HepG2 (cell line): ENCODE measurements around the gene IBTK. TPM values are rescaled to one million over a fixed set of nuclear protein-coding genes. Genes with fewer than 3 reads are reported as not detected.

Source experiments
- ATAC-seq: fragments of 200-7000 bp; cut with Tn5 transposase; 3 replicates; pipeline ENCODE4 v1.9.1; 2020; ENCODE audit warnings: mild to moderate bottlenecking, moderate library complexity
- BruUV-seq: library from RNA; stranded (reverse); fragments of 400-500 nt; replicated peaks from 2 replicates; lab custom pipeline; 2021; lab: Mats Ljungman, UMichigan
- CTCF ChIA-PET: fragments of 300-600 bp; formaldehyde crosslinking; extraction: SDS; loops from one replicate; lab custom pipeline; 2021; ENCODE audit warnings: low total read pairs, inconsistent platforms, low intra/inter-chr PET ratio; lab: Yijun Ruan, JAX
- POLR2A ChIA-PET: fragments of 350-600 bp; sonication (Branson Sonifier 250); formaldehyde crosslinking; loops from one replicate; lab custom pipeline; 2020; ENCODE audit warnings: antibody characterized with exemption, inconsistent platforms; lab: Yijun Ruan, JAX
- DNase-seq: peaks from one replicate; pipeline ENCODE4 v3.0.0-alpha.2; 2015; ENCODE audit warnings: low spot score
- FAIRE-seq: peaks from 3 replicates; lab custom pipeline; 2011; peaks lifted over from hg19 to GRCh38; lab: Jason Lieb, UNC
- H2AFZ ChIP-seq: one replicate; pipeline ENCODE4 v1.6.1; 2011; ENCODE audit warnings: low read length, inconsistent platforms
- H3K27ac ChIP-seq: fragments of 300-600 bp; 3 replicates; pipeline ENCODE4 v1.8.0; 2011; ENCODE audit warnings: mixed run types, mild to moderate bottlenecking, mixed read lengths, low read length, inconsistent platforms; ENCODE audit not compliant: insufficient read depth; ENCODE audit errors: extremely low read length
- H3K27me3 ChIP-seq, 2 experiments: fragments of 200-600 bp in 1 of 2; 2 replicates in 1 of 2; 3 replicates in 1 of 2; pipeline versions ENCODE4 v1.6.0 to v1.8.0; 2011; ENCODE audit warnings: low read length in 2 of 2, mild to moderate bottlenecking in 2 of 2, moderate library complexity in 2 of 2, inconsistent platforms in 1 of 2; ENCODE audit not compliant: insufficient read depth in 2 of 2, control insufficient read depth in 1 of 2
- H3K36me3 ChIP-seq, 2 experiments: fragments of 200-600 bp in 1 of 2; replicated peaks in 1 of 2; 2 replicates in 1 of 2; 3 replicates in 1 of 2; pipeline versions ENCODE4 v1.5.1 to v1.8.0; 2011; ENCODE audit warnings: low read length in 2 of 2, inconsistent platforms in 1 of 2; ENCODE audit not compliant: insufficient read depth in 2 of 2, control insufficient read depth in 1 of 2
- H3K4me1 ChIP-seq: 2 replicates; pipeline ENCODE4 v1.5.1; 2012; ENCODE audit warnings: low read length, inconsistent platforms; ENCODE audit not compliant: insufficient read depth
- H3K4me2 ChIP-seq: 2 replicates; pipeline ENCODE4 v1.6.0; 2011; ENCODE audit warnings: low read depth, low read length, inconsistent platforms
- H3K4me3 ChIP-seq, 3 experiments: fragments of 200-600 bp in 1 of 3; sonication (generic), shearing (Covaris generic) in 1 of 3; replicated peaks in 1 of 3; 2 replicates each; pipeline ENCODE4 v1.5.1; 2011 to 2016; ENCODE audit warnings: low read length in 3 of 3, inconsistent platforms in 2 of 3, low read depth in 2 of 3, mild to moderate bottlenecking in 2 of 3, control low read depth in 1 of 3, mixed read lengths in 1 of 3; ENCODE audit not compliant: insufficient read depth in 1 of 3
- H3K79me2 ChIP-seq: one replicate; pipeline ENCODE4 v1.6.1; 2011; ENCODE audit warnings: low read length, inconsistent platforms; ENCODE audit not compliant: insufficient read depth
- H3K9ac ChIP-seq: 2 replicates; pipeline ENCODE4 v1.6.0; 2011; ENCODE audit warnings: mild to moderate bottlenecking, low read depth, low read length, inconsistent platforms; ENCODE audit not compliant: insufficient read depth
- H3K9me3 ChIP-seq: 2 replicates; pipeline ENCODE4 v1.5.1; 2012; ENCODE audit warnings: mild to moderate bottlenecking, low read length
- H4K20me1 ChIP-seq: 2 replicates; pipeline ENCODE4 v1.6.0; 2011; ENCODE audit warnings: inconsistent platforms, mild to moderate bottlenecking, low read length, moderate library complexity; ENCODE audit not compliant: insufficient read depth
- ELF1 ChIP-seq: sonication (generic); formaldehyde crosslinking; IDR thresholded peaks from 2 replicates; pipeline ENCODE4 v1.4.0; 2020; ENCODE audit warnings: missing genetic modification reagents
- MAFF ChIP-seq: IDR thresholded peaks from 2 replicates; pipeline ENCODE4 v1.6.1; 2011; ENCODE audit warnings: low read depth, low read length, improper control_type of control experiment
- MAFK ChIP-seq, 2 experiments: IDR thresholded peaks in 1 of 2; conservative IDR thresholded peaks in 1 of 2; 2 replicates each; pipeline ENCODE4 v1.6.1; 2011; ENCODE audit warnings: improper control_type of control experiment in 2 of 2, low read length in 2 of 2
- TBP ChIP-seq: sonication (generic); formaldehyde crosslinking; IDR thresholded peaks from 2 replicates; pipeline ENCODE4 v1.5.0; 2020; ENCODE audit warnings: missing genetic modification reagents
- ZMAT3 ChIP-seq: sonication (generic); formaldehyde crosslinking; conservative IDR thresholded peaks from 2 replicates; pipeline ENCODE4 v1.7.0; 2021; ENCODE audit warnings: missing genetic modification reagents
- ZNF329 ChIP-seq: sonication (generic); formaldehyde crosslinking; IDR thresholded peaks from 2 replicates; pipeline ENCODE4 v1.9.0; 2021; ENCODE audit warnings: low read depth, mild to moderate bottlenecking, missing genetic modification reagents
- ZNF777 ChIP-seq: sonication (generic); formaldehyde crosslinking; IDR thresholded peaks from 2 replicates; pipeline ENCODE4 v1.4.0; 2020; ENCODE audit warnings: missing genetic modification reagents
- ZNF83 ChIP-seq: sonication (generic); formaldehyde crosslinking; IDR thresholded peaks from 2 replicates; pipeline ENCODE4 v1.4.0; 2020; ENCODE audit warnings: missing genetic modification reagents, mild to moderate bottlenecking, borderline replicate concordance
- ZNF879 ChIP-seq: sonication (generic); formaldehyde crosslinking; IDR thresholded peaks from 2 replicates; pipeline ENCODE4 v1.8.1; 2023; ENCODE audit warnings: missing genetic modification reagents
- WGBS: methylation state at CpG from one replicate; pipeline ENCODE4 v1.1.6; 2017; ENCODE audit warnings: low lambda C conversion rate; 5-methylcytosine and 5-hydroxymethylcytosine counted together
- in situ Hi-C: cut with HindIII; loops from 2 replicates; pipeline ENCODE4 v1.10.0; 2017; ENCODE audit warnings: low pct_unique_long_range_greater_than_20kb; ENCODE audit not compliant: extremely low pct_ligation_motif_present
- intact Hi-C: fragments of 100-400 bp; cut with micrococcal nuclease; formaldehyde crosslinking; loops from one replicate; pipeline ENCODE4 v1.10.0; 2022; ENCODE audit not compliant: unreplicated experiment
- polyA plus RNA-seq, 8 experiments: library from polyadenylated mRNA; depleted of rRNA in 3 of 8; stranded (reverse) in 7 of 8; unstranded in 1 of 8; fragments of >200 nt; fragmentation: Illumina TruSeq in 4 of 8; extraction: Trizol in 4 of 8; gene quantifications; 2 replicates each; pipeline versions ENCODE4 v1.2.1 to v1.2.3, GENCODE V29; 2011 to 2016; ENCODE audit warnings: low read depth in 4 of 8, missing spikeins in 1 of 8, mixed read lengths in 1 of 8; ENCODE audit not compliant: insufficient read depth in 1 of 8
- total RNA-seq, 5 experiments: library from RNA; depleted of rRNA; stranded (reverse); fragments of >200 nt; fragmentation: Illumina TruSeq; extraction: Trizol; gene quantifications; 2 replicates each; pipeline ENCODE4 v1.2.3, GENCODE V29; 2016; ENCODE audit warnings: low read depth in 1 of 5
- TF ChIP-seq, protein P1 (sequence below): sonication (generic); formaldehyde crosslinking; IDR thresholded peaks from 2 replicates; pipeline ENCODE4 v1.5.0; 2020; ENCODE audit warnings: mild to moderate bottlenecking, missing genetic modification reagents
- TF ChIP-seq, protein P2 (sequence below): sonication (generic); formaldehyde crosslinking; IDR thresholded peaks from 2 replicates; pipeline ENCODE4 v1.4.0; 2020; ENCODE audit warnings: missing genetic modification reagents

Gene IBTK
- total and polyA plus RNA-seq, 2 of the 13 experiments (the other 11 are each of a cell fraction or from before 2014, with no cell fraction given), result 23.8 to 60.0 TPM

- in situ Hi-C loops (loop anchor here (5.0 to 25.0 kb wide), 2 partner anchors 822 to 942 kb away; partner anchors contain the start of genes DOP1A, PGM3, RWDD2A and UBE3D), intact Hi-C loops (loop anchor here (5.0 to 10.0 kb wide), 5 partner anchors 161 to 947 kb away; partner anchors contain the start of genes DOP1A, PGM3, RWDD2A and UBE3D)
- 94% methylated on average over 4 of the region's 4 CpGs for WGBS
- DNase-seq (no peak), FAIRE-seq (no peak), ATAC-seq (no peak)
- no peak overlapping the region for H3K27ac ChIP-seq
- CTCF ChIA-PET, result no interaction called here
- H3K4me2 ChIP-seq, result peak overlapping the region; percentile 99
- H3K4me1 ChIP-seq, result peaks cover 65% of the 10 kb centered on the region
- H4K20me1 ChIP-seq, result peaks cover 39% of the 10 kb centered on the region
- no TSS peak for BruUV-seq
- no peaks in the 10 kb centered on the region for H3K9me3 ChIP-seq
- H3K79me2 ChIP-seq, result peaks cover 65% of the 10 kb centered on the region
- peak overlapping the region in 2 of 3 experiments; percentile 83 to 87; a peak in 5 of 6 replicates for H3K4me3 ChIP-seq
- H3K36me3 ChIP-seq, result peaks cover 0 to 10% of the 10 kb centered on the region in 2 experiments; a peak in 2 of 5 replicates
- H2AFZ ChIP-seq, result no peak overlapping the region
- TF ChIP-seq ELF1 (CRISPR knock-in tag) (no peak), ZNF879 (no peak), ZNF329 (CRISPR knock-in tag) (no peak), ZNF83 (no peak)
- TF ChIP-seq, protein P1, sequence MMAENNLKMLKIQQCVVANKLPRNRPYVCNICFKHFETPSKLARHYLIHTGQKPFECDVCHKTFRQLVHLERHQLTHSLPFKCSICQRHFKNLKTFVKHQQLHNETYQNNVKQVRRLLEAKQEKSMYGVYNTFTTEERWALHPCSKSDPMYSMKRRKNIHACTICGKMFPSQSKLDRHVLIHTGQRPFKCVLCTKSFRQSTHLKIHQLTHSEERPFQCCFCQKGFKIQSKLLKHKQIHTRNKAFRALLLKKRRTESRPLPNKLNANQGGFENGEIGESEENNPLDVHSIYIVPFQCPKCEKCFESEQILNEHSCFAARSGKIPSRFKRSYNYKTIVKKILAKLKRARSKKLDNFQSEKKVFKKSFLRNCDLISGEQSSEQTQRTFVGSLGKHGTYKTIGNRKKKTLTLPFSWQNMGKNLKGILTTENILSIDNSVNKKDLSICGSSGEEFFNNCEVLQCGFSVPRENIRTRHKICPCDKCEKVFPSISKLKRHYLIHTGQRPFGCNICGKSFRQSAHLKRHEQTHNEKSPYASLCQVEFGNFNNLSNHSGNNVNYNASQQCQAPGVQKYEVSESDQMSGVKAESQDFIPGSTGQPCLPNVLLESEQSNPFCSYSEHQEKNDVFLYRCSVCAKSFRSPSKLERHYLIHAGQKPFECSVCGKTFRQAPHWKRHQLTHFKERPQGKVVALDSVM (CRISPR knock-in tag), result peak; percentile 54; the same call in 1 of the 2 replicates
- no peaks in the 10 kb centered on the region; a peak in 1 of 5 replicates for H3K27me3 ChIP-seq
- H3K9ac ChIP-seq, result peak overlapping the region; percentile 98
- POLR2A ChIA-PET, result no interaction called here
Observed at GRCh38 chr6:82245376-82245775, 2.2 kb downstream of the IBTK start.

DNA sequence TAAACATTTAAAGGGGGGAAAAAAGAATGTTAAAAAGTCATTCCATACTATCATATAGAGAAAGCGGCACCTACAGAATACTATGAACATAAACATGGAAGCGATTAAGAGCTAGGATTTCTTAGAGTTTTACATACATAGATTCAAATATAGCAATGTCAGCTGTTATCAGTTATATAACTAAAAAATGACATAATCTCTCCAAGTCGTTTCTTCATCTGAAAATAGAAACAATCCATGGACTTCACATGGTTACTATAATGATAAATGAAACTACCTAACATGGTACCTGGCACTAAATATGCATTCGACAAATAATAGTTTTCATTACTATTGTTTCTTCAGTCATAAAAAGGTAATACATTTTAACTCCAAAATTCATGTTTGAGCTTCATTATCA is 3.7 kb downstream of the IBTK start:
- 89% methylated on average over 4 of the region's 4 CpGs for WGBS
- BruUV-seq, result no TSS peak
- H3K79me2 ChIP-seq, result peaks cover 78% of the 10 kb centered on the region
- H2AFZ ChIP-seq, result no peak overlapping the region
- POLR2A ChIA-PET, result no interaction called here
- H3K4me1 ChIP-seq, result peaks cover 62% of the 10 kb centered on the region
- intact Hi-C loops (loop anchor here (10.0 kb wide), 1 partner anchor 159 kb away; no protein-coding TSS in a partner anchor), in situ Hi-C loops (loop anchor here (25.0 kb wide), 1 partner anchor 943 kb away; the partner anchor contains the start of genes PGM3 and RWDD2A)
- H3K9me3 ChIP-seq, result no peaks in the 10 kb centered on the region
- H3K9ac ChIP-seq, result no peak overlapping the region
- ATAC-seq, result no peak
- FAIRE-seq, result no peak
- H3K4me3 ChIP-seq, result no peak overlapping the region; a peak in 1 of 6 replicates
- TF ChIP-seq TBP (no peak), MAFK (conservative IDR thresholded peaks at IDR 0.05 in 1 of 2, IDR thresholded peaks at IDR 0.05 in 1 of 2; ENCODE audit: low read length in 2 of 2) (peak in 1 of 2 experiments; percentile 86; a peak in 3 of 4 replicates), ZMAT3 (no peak), MAFF (peak; percentile 79), ZNF777 (CRISPR knock-in tag) (no peak)
- TF ChIP-seq, protein P2, sequence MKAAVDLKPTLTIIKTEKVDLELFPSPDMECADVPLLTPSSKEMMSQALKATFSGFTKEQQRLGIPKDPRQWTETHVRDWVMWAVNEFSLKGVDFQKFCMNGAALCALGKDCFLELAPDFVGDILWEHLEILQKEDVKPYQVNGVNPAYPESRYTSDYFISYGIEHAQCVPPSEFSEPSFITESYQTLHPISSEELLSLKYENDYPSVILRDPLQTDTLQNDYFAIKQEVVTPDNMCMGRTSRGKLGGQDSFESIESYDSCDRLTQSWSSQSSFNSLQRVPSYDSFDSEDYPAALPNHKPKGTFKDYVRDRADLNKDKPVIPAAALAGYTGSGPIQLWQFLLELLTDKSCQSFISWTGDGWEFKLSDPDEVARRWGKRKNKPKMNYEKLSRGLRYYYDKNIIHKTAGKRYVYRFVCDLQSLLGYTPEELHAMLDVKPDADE, result no peak
- no peak overlapping the region for H3K27ac ChIP-seq
- H3K36me3 ChIP-seq, result peaks cover 0 to 17% of the 10 kb centered on the region in 2 experiments
- H3K4me2 ChIP-seq, result peak overlapping the region; percentile 99
- no peak for DNase-seq
- H3K27me3 ChIP-seq, result no peaks in the 10 kb centered on the region; a peak in 1 of 5 replicates
- peaks cover 43% of the 10 kb centered on the region for H4K20me1 ChIP-seq
- CTCF ChIA-PET, result no interaction called here
